HepG2 (cell line): ENCODE measurements around the gene ZNF526. TPM values are rescaled to one million over a fixed set of nuclear protein-coding genes. Genes with fewer than 3 reads are reported as not detected.

Experiments used
- AGO2 ChIP-seq: fragments of 200-400 bp; formaldehyde crosslinking; optimal IDR thresholded peaks from 2 replicates; pipeline ENCODE3; 2017; ENCODE audit warnings: mild to moderate bottlenecking, low read depth, low read length, moderate library complexity
- ELF4 ChIP-seq: sonication (generic); formaldehyde crosslinking; IDR thresholded peaks from 2 replicates; pipeline ENCODE4 v1.5.0; 2020; ENCODE audit warnings: missing genetic modification reagents, mild to moderate bottlenecking, moderate library complexity, borderline replicate concordance
- ERF ChIP-seq: IDR thresholded peaks from 2 replicates; pipeline ENCODE4 v1.6.1; 2018; ENCODE audit warnings: missing biosample characterization, missing genetic modification reagents
- FOSL1 ChIP-seq: sonication (generic); formaldehyde crosslinking; IDR thresholded peaks from 2 replicates; pipeline ENCODE4 v1.9.0; 2021; ENCODE audit warnings: missing genetic modification reagents, borderline replicate concordance
- GABPB1 ChIP-seq: IDR thresholded peaks from 2 replicates; pipeline ENCODE4 v1.6.1; 2016; ENCODE audit warnings: mild to moderate bottlenecking, missing genetic modification reagents, moderate library complexity, missing compliant biosample characterization
- HES4 ChIP-seq: sonication (generic); formaldehyde crosslinking; IDR thresholded peaks from 2 replicates; pipeline ENCODE4 v1.9.0; 2021; ENCODE audit warnings: mild to moderate bottlenecking, missing genetic modification reagents, borderline replicate concordance
- KLF16 ChIP-seq, 2 experiments: sonication (generic) in 1 of 2; formaldehyde crosslinking in 1 of 2; IDR thresholded peaks; 2 replicates each; pipeline versions ENCODE4 v1.6.1 to v1.8.0; 2016 to 2023; ENCODE audit warnings: missing genetic modification reagents in 2 of 2, missing compliant biosample characterization in 1 of 2
- MAZ ChIP-seq, 2 experiments: sonication (generic) in 1 of 2; formaldehyde crosslinking in 1 of 2; IDR thresholded peaks; 2 replicates each; pipeline versions ENCODE4 v1.5.0 to v1.6.1; 2012 to 2020; ENCODE audit warnings: low read depth in 2 of 2, mild to moderate bottlenecking in 2 of 2, borderline replicate concordance in 1 of 2, improper control_type of control experiment in 1 of 2, low read length in 1 of 2, missing genetic modification reagents in 1 of 2, moderate library complexity in 1 of 2
- NFYB ChIP-seq: sonication (generic); formaldehyde crosslinking; IDR thresholded peaks from 2 replicates; pipeline ENCODE4 v1.4.0; 2020; ENCODE audit warnings: missing genetic modification reagents
- PHF8 ChIP-seq: sonication (generic); formaldehyde crosslinking; IDR thresholded peaks from 2 replicates; pipeline ENCODE4 v1.5.0; 2020; ENCODE audit warnings: missing genetic modification reagents
- RAD21 ChIP-seq: fragments of 450-650 bp; formaldehyde crosslinking; IDR thresholded peaks from 2 replicates; pipeline ENCODE4 v1.5.0; 2020; ENCODE audit warnings: mild to moderate bottlenecking
- SMAD3 ChIP-seq: sonication (generic); formaldehyde crosslinking; IDR thresholded peaks from 2 replicates; pipeline ENCODE4 v1.4.0; 2020; ENCODE audit warnings: missing genetic modification reagents
- TBL1XR1 ChIP-seq: fragments of 150-350 bp; IDR thresholded peaks from 2 replicates; pipeline ENCODE4 v1.6.1; 2014; ENCODE audit warnings: borderline replicate concordance, low read length; ENCODE audit not compliant: partially characterized antibody
- TRIM24 ChIP-seq: sonication (generic); formaldehyde crosslinking; IDR thresholded peaks from 2 replicates; pipeline ENCODE4 v1.8.0; 2022; ENCODE audit warnings: mild to moderate bottlenecking, missing genetic modification reagents
- ZNF124 ChIP-seq: sonication (generic); formaldehyde crosslinking; IDR thresholded peaks from 2 replicates; pipeline ENCODE4 v1.4.0; 2020; ENCODE audit warnings: missing genetic modification reagents
- ZNF180 ChIP-seq: sonication (generic); formaldehyde crosslinking; IDR thresholded peaks from 2 replicates; pipeline ENCODE4 v1.4.0; 2020; ENCODE audit warnings: low read depth, missing genetic modification reagents, borderline replicate concordance
- ZNF281 ChIP-seq: sonication (generic); formaldehyde crosslinking; IDR thresholded peaks from 2 replicates; pipeline ENCODE4 v1.4.0; 2020; ENCODE audit warnings: missing genetic modification reagents, borderline replicate concordance
- ZNF329 ChIP-seq: sonication (generic); formaldehyde crosslinking; IDR thresholded peaks from 2 replicates; pipeline ENCODE4 v1.9.0; 2021; ENCODE audit warnings: low read depth, mild to moderate bottlenecking, missing genetic modification reagents
- ZNF652 ChIP-seq: IDR thresholded peaks from 2 replicates; pipeline ENCODE4 v1.6.1; 2016; ENCODE audit warnings: low read depth, borderline replicate concordance
- ZSCAN25 ChIP-seq: sonication (generic); formaldehyde crosslinking; IDR thresholded peaks from 2 replicates; pipeline ENCODE4 v1.8.0; 2022; ENCODE audit warnings: mild to moderate bottlenecking, missing genetic modification reagents
- ZSCAN30 ChIP-seq: sonication (generic); formaldehyde crosslinking; IDR thresholded peaks from 2 replicates; pipeline ENCODE4 v1.5.0; 2020; ENCODE audit warnings: mild to moderate bottlenecking, missing genetic modification reagents
- ZSCAN5A ChIP-seq: sonication (generic); formaldehyde crosslinking; IDR thresholded peaks from 2 replicates; pipeline ENCODE4 v1.8.0; 2022; ENCODE audit warnings: mild to moderate bottlenecking, missing genetic modification reagents, borderline replicate concordance
- polyA plus RNA-seq, 8 experiments: library from polyadenylated mRNA; depleted of rRNA in 3 of 8; stranded (reverse) in 7 of 8; unstranded in 1 of 8; fragments of >200 nt; fragmentation: Illumina TruSeq in 4 of 8; extraction: Trizol in 4 of 8; gene quantifications; 2 replicates each; pipeline versions ENCODE4 v1.2.1 to v1.2.3, GENCODE V29; 2011 to 2016; ENCODE audit warnings: low read depth in 4 of 8, missing spikeins in 1 of 8, mixed read lengths in 1 of 8; ENCODE audit not compliant: insufficient read depth in 1 of 8
- total RNA-seq, 5 experiments: library from RNA; depleted of rRNA; stranded (reverse); fragments of >200 nt; fragmentation: Illumina TruSeq; extraction: Trizol; gene quantifications; 2 replicates each; pipeline ENCODE4 v1.2.3, GENCODE V29; 2016; ENCODE audit warnings: low read depth in 1 of 5

The ZNF526 gene
- total and polyA plus RNA-seq, 2 of the 13 experiments (the other 11 are each of a cell fraction or from before 2014, with no cell fraction given): 3.3 to 8.4 TPM

- TF ChIP-seq TRIM24 (no peak), NFYB (CRISPR knock-in tag) (peak; percentile 28; the same call in 1 of the 2 replicates), RAD21 (CRISPR knock-in tag) (peak; percentile 35; the same call in 1 of the 2 replicates), ZSCAN25 (CRISPR knock-in tag) (peak; percentile 98), ZNF180 (0 out of 2 replicates have a peak, but pooled peaks have one; percentile 23), ERF (0 out of 2 replicates have a peak, but pooled peaks have one; percentile 19), FOSL1 (CRISPR knock-in tag) (no peak), ZNF281 (CRISPR knock-in tag) (0 out of 2 replicates have a peak, but pooled peaks have one; percentile 26), ZSCAN30 (CRISPR knock-in tag) (no peak), ZNF652 (0 out of 2 replicates have a peak, but pooled peaks have one; percentile 22), TBL1XR1 (peak; percentile 27), ZSCAN5A (0 out of 2 replicates have a peak, but pooled peaks have one; percentile 13), ZNF124 (CRISPR knock-in tag) (0 out of 2 replicates have a peak, but pooled peaks have one; percentile 17), PHF8 (CRISPR knock-in tag) (peak; percentile 38), MAZ (IDR thresholded peaks at IDR 0.05; ENCODE audit: borderline replicate concordance, low read depth, low read length) (peak; percentile 90), MAZ (CRISPR knock-in tag; IDR thresholded peaks at IDR 0.05; ENCODE audit: low read depth) (peak; percentile 62; the same call in 1 of the 2 replicates), ELF4 (no peak), AGO2 (peak; percentile 85), GABPB1 (CRISPR knock-in tag) (peak; percentile 50; the same call in 1 of the 2 replicates), SMAD3 (no peak), HES4 (CRISPR knock-in tag) (0 out of 2 replicates have a peak, but pooled peaks have one; percentile 81), KLF16 (CRISPR knock-in tag; IDR thresholded peaks at IDR 0.05) (peak in 1 of 2 experiments; percentile 58; a peak in 2 of 4 replicates), ZNF329 (CRISPR knock-in tag) (peak; percentile 32; the same call in 1 of the 2 replicates)
Observed at GRCh38 chr19:42254850-42255765, 35.0 kb downstream of the ZNF526 start, which contains the start of gene ERF (continued).
